Measurements from ENCODE around the gene ARHGAP35.
A peak's percentile ranks its signal among the peaks of the same experiment; 100 is the strongest.
"Not testable (repeated sequence)": the region's sequence is repeated elsewhere in the genome, so short reads cannot be mapped to it uniquely, and the experiment has no call there.

Gene ARHGAP35

DNA sequence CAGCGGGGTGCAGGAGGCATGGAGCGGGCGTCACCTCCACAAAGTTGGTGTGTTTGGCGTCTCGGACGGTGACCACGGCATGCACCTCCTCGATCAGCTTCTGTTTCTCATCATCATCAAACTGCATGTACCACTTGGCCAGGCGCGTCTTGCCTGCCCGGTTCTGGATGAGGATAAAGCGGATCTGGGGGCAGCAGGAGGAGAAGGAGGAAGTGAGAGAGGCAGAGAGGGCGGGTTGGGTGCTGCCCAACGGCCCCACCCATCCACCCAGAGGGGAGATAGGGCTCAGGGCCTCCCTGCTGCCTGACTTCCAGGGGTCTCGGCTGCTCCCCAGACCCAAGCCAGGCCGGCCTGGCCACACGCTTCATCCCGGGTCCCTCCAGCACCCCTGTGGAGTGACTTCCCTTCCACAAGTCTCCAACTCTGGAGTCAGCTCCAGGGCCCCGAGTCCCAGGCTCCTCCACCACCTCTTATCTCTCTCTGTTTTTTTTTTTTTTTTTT, 14.8 kb upstream of the ARHGAP35 start:
- no peak for DNase-seq

DNA sequence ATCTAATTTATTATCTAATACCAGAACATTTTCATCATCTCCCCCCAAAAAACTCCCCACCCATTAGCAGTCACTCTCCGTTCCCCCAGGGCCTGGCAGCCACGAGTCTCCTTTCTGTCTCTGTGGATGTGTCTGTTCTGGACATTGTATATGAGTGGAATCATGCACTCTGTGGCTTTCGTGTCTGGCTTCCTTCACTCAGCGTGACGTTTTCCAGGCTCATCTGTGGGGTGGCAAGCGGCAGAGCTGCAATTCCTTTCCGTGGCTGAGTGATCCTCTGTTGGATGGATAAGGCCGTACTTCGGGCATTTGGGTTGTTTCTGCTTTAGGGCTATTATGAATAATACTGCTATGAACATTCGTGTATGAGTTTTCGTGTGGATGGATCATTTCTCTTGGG, 13.3 kb upstream of the ARHGAP35 start:
- DNase-seq, result no peak

DNA sequence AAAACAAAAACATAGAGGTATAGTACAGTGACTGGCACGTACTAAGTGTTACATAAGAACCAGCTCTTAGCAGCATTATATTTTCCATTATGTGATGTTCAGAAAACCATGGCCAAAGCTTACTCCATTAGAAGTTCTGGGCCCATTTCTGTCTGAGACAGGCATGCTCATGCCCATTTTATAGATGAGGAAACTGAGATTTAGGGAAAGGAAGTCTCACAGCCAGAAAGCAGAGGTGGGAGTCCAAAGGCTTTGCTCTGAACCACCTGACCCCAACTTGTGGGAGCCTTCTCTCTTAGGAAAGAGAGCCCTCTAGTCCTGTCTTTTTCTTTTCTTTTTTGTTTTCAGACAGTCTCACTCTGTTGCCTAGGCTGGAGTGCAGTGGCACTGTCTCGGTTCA, 12.4 kb upstream of the ARHGAP35 start:
- DNase-seq, result no peak

DNA sequence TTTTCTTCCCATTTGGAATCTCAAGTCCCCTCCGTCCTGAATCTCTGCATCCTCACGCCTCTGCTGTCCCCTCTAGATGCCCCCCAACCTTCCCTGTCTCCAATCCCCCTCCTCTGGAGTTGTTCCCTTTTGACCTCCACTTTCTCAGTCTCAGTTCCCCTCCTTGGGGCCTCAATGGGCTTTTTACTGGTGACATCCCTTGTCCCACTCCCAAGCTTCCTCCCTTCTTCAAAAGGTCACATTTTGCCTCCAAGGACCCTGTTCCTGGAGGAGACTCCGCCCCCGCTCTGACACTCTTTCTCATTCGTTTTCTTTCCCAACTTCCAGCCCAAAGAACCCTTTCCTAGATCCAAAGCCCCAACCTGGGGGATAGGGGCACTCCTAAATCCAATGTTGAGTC, 11.2 kb upstream of the ARHGAP35 start:
- DNase-seq, result no peak

DNA sequence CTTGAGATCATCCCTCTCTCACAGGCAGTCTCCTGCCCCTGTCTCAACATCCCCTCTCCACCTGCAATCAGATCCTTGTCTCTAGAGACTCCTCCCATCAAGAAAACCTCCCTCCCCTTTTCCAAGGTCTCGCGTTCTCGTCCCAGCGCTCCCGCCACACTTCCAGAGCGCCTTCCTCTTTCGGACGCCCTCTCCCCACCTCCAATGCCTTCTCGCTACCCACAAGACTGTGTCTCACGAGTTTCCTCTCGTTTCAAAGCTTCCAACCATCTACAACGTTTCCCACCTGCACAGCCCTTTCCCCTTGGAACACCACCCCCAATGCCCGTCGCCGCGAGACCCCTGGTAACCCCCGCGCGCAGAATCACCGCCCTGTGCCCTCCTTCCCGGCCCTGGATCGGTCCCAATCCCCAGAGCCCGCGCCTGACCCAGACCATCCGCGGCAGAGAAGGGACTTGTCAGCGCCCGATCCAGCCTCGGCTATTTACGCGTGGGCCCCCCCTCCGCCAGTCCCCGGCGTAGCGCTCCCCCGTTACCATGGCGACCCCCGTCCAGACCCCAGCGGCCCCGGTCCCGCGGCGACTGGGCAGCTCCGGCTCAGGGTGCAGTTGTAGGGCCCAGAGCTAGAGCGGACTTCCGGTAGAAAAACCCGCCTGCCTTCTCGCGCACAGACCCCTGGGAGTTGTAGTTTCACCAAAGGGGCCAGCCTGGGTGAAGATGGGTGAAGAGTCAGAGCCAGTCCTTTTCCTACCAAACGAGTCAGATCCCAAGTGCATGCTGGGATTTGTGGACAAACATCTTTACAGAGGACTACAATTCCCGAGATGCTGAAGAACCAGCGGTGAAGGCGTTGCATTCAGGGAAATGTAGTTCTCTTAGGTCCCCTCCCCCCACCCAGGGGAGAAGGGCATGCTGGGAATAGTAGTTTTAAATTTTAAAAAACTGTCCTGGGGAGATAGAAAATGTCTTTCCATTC, 10.3 kb upstream of the ARHGAP35 start, which contains the start of gene AP2S1:
AP2S1 (minus strand) TSS at position 619 of the 976 bp plus-strand sequence; CDS start at position 539, 80 bp downstream.
- peak; percentile 95 for DNase-seq

DNA sequence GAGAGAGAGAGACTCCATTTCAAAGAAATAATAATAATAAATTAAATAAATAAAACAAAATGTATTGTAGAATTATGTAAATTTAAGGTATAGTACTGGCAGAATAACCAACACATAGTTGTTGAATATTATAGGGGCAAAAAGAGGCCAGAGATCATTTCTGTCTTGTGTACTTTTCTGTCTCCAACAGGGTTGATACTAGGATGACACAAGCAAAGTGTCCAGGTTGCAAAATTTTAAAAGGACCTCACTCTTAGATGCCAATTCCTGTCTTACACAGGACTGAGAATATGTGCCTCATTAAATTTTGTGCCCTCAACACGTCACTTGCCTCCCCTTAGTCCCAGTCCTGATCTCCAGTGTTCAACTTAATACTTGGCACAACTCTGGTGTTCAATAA, 8.0 kb upstream of the ARHGAP35 start:
- DNase-seq, result no peak

DNA sequence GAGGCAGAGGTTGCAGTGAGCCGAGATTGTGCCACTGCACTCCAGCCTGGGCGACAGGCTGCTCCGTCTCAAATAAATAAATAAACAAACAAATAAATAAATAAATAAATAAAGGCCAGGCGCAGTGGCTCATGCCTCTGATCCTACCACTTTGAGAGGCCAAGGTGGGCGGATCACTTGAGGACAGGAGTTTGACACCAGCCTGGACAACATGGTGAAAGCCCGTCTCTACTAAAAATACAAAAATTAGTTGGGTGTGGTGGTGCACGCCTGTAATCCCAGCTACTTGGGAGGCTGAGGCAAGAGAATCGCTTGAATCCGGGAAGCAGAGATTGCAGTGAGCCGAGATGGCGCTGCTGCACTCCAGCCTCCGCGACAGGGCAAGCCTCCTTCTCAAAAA, 6.1 kb upstream of the ARHGAP35 start:
- DNase-seq, result not testable (repeated sequence)

DNA sequence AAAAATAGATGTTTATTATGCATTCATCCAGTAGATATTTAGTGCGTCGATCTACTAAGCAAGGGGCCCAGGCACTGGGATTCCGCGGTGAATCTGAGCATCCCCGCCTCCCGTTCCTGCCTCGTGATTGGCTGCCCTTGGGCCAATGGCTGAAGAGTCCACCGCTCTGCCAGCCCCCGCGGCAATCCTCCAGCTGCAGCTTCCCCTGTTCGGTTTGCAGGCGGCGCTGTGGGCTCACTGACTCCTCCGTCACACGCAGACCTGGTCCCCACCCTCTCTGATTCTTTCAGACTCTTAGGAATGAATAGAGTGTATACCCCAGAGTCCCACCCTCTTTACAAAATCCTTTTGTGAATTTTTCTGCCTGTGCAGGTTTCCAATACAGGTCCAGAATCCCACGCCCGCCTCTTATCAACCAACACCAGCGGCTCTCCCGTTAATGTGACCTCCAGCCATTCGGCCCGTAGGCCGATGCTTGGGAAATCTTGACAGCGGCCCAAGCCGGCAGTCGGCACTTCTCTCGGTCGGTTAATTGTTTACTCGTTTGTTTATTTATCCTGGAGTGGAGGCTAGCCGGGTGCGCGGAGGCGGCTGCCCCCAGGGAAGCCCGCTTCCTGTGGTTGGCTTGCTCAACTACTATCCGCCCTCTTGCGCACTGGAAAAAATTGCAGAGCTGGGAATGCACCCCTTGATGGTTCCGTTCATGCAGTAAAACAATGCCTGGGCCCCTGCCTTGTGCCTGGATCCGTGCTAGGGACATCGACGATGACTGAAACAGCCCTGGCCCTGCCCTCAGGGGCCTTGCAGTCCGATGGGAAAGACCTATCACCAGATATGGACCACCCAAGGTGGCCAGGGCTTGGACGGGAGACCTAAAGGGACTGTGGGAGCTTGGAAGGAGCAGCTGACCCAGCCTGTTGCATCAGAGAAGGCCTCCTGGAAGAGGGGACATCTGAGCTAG, 4.5 kb upstream of the ARHGAP35 start:
- DNase-seq, result peak; percentile 32

DNA sequence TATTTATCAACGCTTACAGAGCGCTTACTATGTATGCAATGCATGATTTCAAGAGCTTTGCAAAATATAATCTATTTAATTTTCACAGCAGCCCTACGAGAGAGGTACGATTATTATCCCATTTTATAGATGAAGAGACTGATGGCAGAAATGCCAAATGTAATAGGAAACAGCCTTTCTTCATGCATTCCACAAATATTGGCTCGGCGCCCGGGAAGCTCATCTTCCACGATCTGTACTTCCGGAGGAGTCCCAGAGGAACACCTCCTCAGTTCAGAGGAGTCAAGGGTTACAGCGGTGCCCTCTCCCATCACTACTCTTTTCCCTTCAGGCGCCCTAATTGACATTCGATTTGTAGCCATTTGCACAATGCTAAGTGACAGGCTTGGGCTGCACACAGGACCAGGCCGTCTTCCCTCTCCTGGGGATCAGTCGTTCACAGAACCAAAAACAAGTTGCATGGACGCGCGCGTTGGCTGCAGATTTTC, 1.1 kb upstream of the ARHGAP35 start:
- DNase-seq, result no peak

DNA sequence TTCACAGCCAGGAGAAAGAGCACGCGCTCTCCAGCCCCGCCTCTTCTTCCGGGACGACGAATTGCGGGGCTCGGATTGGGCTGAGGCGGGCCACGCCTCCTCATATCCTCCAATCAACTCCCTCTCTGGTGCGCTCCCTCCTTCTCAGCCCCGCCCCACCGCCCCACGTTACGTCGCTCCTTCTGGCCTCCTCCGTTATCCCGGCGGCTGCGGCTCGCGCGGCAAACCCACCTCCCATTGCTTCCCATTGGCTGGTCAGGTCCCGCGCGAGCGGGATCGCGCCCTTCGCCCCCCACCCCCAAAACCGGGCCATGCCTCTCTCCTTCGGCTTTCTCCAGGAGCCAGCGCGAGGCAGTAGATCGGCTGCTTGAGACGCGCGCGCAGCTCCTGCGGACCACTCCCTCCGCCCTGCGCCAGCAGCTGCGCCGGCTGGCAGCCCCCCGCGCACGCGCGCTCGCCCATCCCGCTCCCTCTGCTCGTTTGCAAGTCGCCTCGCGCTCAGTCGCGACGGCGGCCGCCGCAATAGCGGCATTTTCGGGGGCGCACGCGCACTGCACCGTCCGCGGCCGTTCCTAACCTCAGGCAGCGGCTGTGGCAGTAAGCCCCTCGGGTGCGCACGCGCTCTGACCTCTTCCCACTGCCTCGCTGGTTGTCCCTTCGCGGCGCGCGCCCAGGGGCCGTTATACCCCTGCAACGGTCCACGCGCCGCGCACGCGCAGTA, 512 bp upstream of the ARHGAP35 start:
- peak; percentile 80 for DNase-seq

DNA sequence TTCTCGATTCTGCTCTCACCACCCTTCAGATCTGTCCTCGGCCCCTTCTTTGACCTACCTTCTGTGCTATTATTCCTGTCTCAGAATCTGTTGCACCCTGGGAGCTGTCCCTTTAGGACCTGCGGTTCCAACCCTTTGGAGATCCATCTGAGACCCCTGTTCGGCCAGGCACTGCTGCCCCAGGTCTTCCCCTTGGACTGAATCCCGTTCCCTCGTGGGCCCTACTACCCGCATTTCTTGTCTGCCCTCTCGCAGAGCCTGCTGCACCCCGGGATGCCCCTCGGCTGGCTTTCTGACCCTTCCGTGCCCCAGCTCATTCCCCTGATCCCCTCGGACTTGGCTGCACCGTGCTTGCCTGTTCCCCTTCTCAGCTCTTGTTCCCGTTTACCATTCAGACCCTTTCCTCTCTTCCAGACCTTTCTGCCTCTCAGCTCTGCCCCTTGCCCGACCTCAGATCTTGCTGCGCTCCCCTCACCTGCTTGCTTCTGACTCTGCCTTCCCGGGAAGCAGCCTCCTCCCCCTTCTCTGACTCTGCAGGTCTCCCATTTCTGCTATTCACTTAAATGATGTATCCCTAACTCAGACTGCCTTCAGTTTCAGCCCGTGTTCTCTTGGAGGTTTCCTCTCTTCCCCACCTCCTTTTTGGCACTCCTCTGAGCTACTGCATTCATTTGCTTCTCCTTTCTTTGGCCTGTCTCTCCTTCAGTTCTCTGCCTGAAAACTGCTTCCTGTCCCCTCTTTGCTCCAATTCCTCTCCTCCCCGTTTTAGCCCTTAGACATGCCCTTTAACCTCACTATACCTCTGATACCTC, 1.1 kb downstream of the ARHGAP35 start:
- DNase-seq, result no peak

DNA sequence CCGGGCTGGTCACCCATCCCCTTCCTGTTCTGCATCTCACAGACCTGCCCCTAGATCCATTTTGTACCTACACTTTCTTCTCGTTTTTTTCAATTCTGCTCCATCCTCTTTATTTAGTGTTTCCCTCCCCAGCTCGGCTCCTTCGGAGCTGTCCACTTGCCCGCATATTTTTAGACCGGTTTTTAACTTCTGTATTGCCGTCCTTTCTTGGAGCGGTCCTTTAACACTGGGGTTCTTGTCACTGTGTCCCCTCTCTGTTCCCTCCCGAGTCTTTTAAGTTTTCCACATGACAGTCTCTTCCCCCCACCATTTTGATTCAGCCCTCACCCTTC, 1.7 kb downstream of the ARHGAP35 start:
- no peak for DNase-seq

DNA sequence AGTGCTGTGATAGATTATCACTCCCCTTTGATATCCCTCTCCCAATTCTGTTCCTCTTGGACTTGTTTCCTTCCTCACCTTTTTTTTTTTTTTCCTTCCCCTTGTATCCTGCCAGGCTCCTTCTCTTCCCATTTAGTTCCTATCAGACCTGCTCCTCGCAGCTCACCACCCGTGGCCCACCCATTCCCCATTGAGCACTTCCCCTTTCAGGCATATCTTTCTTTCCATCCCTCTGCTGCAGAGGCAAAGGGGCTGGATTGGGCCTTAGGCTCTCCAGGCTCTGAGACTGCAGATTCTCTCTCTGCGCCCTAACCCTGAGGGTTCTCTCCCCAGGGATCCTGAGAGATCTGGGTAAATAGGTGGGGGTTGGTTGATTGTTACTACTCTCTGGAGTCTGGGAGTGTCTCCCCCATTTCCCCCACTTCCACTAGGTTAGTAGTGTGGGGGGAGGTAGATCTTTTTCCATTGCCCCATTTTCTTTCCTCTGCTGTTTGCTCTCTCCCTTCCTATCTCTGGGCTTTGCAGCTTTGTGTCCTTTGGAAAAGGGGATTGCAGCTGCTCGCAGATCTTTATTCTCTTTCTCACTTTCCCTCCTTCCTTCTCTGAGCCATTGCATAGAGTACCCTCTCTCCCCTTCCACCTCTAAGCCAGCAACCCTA, 2.3 kb downstream of the ARHGAP35 start:
- no peak for DNase-seq

DNA sequence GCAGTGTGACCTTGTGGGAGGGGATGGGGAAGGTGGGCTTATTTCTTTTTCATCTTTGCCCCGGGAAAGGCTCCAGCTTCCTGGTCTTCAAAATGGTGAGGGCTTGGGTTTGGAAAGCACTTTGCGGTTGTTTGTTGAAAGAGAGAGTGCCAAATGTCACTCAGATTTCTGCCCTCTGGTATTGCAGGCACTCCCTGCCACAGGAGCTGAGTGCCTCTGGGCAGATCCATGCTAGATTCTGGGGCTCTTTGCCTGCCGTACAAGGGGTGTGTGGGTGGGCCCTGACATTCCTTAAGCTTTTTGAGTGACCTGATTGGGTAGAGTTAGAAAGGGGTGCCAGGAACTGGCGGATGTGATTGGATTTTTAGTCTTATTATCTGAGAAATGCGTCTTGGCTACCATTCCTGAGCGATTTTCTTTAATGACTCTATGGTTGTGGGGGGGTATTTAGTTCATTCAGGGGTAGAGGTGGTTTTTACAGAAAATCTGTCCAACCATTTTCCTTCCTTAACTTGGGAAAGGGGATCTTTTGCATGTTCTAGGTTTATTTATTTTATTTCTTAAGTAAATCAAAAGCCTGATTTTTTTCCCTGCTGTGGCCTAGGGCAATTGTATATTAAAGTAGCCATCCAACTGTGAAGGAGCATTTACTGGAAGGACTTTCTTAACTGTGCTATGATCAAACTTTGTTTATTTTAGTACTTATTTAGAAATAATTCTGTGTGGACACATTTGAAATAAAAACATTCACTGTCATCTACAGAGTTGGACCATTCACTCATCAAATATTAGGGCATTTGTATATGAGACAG, 3.2 kb downstream of the ARHGAP35 start:
- DNase-seq, result no peak

DNA sequence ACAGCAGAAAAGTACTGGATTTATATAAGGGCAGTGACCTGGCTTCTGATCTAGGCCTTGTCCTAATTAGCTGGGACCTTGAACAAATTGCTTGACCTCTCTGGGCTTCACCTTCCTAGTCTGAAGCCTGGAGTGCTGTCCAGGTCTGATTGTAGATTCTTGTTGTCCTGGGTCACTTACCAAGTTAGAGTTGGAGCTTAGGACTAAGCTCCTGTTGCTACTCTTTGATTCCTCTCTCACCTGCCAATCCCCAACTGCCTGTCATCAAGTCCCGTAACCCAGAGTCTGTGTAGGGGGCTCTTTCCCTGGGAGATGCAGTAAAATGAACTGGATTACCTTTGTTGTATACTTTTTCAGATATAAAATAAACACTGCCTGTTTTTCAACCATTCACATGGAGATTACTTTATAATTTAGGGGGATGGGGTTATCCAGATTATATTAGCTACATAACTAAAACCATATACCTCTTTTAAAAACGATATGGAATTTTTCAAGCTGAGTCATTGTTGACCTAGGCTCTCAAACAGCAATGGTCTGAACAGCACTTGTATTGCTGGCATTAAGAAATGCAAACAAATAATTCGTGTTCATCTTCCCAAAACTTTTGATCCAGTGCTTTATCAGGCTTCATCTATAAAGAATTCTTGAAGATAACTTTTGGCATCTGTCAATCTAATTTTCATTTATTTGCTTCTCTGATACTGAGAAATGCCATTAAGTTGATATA, 5.8 kb downstream of the ARHGAP35 start:
- DNase-seq, result no peak

DNA sequence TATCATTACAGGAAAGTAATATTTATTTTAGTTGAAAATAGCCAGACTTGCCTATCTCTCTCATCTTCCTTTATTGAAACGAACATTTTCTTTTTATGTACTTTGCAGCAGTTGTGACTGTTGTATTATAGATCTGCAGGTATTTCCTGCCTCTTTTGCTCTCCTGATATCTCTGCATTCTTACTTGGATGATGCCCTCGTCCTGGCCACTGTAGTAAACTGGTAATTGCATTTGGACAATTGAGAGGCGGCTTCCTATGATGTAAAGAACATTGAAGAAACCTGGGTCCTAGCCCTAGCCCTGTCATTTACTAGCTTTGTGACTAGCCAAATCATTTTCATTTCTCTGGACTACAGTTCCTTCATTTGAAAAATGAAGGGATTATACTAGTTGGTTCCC, 6.4 kb downstream of the ARHGAP35 start:
- no peak for DNase-seq

DNA sequence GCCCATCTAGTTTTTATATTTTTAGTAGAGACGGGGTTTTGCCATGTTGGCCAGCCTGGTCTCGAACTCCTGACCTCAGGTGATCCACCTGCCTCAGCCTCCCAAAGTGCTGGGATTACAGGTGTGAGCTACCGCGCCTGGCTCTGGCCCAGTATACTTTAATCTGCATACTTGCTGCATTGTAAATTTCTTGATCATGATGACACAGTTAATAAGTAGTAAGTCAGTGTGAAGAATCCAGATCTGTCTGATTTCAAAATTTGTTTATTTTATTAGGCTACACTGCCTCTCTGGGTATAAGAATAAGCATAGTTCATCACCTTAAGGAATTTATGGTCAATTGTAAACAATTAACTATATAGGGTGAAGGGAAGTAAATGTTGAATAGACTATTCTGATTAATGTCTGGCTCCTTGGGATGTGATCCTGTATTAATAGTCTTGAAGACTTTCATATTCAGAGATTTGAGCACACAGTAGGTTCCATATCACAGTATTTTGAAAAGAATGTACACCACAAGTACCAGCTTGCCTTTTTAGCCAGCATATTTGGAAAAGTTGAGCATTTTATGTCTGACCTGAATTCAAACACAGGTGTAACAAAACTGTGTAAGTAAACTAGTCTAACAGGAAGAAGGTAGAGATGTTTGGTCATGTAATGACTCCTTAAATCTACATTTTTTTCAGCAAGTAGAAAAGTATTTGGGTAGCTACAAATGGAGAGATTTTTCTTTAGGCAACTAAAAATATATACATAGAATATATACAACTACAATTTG, 7.4 kb downstream of the ARHGAP35 start:
- no peak for DNase-seq

DNA sequence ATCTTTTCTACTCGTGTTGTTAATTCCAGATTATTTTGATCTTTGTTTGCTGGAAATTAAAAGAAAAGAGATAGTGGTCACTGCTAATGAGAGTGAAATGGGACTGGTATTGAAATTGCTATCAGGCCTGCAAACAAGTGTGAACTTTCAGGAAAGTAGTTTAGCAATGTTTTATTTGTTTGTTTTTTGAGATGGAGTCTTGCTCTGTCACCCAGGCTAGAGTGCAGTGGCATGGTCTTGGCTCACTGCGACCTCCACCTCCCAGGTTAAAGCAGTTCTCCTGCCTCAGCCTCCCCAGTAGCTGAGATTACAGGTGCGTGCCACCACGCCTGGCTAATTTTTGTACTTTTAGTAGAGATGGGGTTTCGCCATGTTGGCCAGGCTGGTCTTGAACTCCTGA, 10.4 kb downstream of the ARHGAP35 start:
- DNase-seq, result not testable (repeated sequence)

DNA sequence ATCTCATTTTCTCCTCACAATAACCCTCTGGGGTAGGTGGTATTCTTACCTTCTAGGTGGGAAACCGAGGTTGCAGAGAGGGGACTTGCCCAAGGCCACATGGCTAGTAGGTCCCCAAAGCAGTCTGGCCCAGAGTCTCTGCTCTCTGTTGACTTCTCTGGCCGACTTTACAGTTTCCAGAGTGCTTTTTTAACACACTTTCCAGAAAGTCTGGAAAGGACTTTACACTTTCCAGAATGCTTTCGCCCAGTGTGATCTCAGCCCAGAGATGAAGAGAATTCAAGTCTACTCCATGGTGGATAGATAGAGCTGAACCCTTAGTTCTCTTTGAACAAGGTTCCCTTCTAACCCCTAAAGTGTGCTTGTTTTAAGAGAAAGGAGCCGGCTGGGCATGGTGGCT, 12.2 kb downstream of the ARHGAP35 start:
- no peak for DNase-seq
